ENCODE data around the gene ROPN1.

DNA sequence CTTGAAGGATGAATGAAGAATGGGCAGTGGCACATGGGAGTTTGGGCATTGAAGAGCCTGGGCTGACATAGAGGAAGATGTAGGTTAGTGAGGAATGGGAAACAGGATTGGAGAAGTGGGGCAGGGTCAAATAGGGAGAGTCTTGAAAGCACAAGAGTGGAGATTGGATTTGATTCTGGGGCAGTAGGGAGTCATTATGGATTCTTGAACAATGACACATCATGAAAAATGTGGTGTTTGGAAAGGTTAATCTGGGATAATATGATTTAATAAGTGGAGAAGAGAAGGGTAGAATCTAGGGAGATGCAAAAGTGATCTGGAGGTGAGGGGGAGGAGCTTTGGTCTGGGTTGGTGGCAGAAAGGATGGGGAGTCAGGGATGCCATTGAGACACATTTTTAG is 45.4 kb upstream of the ROPN1 start:
- TF ChIP-seq CTCF (IDR thresholded peaks at IDR 0.05; ENCODE audit: insufficient read depth, low read length, poor library complexity, severe bottlenecking): no peak
- no peak for TF ChIP-seq EZH2phosphoT487 (conservative IDR thresholded peaks at IDR 0.05; ENCODE audit: low read length)
